Measurements from ENCODE around the gene PTRH2.

DNA sequence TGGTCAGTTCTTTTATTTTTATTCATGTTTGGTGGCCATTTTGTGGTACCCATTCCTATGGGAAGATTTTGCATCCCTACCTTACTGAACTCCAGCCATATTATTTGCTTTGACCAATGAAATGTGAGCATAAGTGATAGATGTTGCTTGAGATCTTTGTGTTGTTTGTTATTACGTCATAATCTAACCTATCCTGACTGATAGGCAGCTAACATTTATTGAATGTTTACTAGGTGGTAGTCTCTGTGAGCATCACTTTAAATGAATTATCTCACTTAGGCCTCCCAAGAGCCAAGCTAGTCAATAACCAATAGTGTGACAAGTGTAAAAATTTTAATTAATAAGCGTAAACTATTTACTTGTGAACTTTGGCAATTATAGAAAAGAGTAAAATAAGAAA, 37.8 kb upstream of the PTRH2 start:
- TF ChIP-seq, protein P1, sequence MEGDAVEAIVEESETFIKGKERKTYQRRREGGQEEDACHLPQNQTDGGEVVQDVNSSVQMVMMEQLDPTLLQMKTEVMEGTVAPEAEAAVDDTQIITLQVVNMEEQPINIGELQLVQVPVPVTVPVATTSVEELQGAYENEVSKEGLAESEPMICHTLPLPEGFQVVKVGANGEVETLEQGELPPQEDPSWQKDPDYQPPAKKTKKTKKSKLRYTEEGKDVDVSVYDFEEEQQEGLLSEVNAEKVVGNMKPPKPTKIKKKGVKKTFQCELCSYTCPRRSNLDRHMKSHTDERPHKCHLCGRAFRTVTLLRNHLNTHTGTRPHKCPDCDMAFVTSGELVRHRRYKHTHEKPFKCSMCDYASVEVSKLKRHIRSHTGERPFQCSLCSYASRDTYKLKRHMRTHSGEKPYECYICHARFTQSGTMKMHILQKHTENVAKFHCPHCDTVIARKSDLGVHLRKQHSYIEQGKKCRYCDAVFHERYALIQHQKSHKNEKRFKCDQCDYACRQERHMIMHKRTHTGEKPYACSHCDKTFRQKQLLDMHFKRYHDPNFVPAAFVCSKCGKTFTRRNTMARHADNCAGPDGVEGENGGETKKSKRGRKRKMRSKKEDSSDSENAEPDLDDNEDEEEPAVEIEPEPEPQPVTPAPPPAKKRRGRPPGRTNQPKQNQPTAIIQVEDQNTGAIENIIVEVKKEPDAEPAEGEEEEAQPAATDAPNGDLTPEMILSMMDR (IDR thresholded peaks at IDR 0.05) = no peak
- no peak for TF ChIP-seq POLR2A (IDR thresholded peaks at IDR 0.05)
- TF ChIP-seq POLR2AphosphoS5 (IDR thresholded peaks at IDR 0.05; ENCODE audit: insufficient read depth in 1 of 2, low read depth in 1 of 2) = no peak
